ENCODE measurements around the gene C4orf46. TPM values are rescaled to one million over a fixed set of nuclear protein-coding genes. Genes with fewer than 3 reads are reported as not detected.
A peak's percentile ranks its signal among the peaks of the same experiment; 100 is the strongest.

Gene C4orf46
- total RNA-seq, 1 experiment from 2014 or later = 27.9 TPM

DNA sequence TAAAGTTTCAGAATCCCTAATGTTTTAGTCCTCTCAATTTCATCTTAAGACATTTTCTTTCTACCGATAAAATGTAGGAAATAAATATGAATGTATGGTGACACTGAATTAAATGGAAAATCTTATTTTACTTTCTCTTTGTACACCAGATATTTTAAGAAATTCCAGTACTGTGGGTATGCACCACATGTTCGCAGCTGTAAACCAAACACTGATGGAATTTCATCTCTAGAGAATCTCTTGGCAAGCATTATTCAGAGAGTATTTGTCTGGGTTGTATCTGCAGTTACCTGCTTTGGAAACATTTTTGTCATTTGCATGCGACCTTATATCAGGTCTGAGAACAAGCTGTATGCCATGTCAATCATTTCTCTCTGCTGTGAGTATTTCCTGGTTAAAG lies 26.9 kb downstream of the C4orf46 start:
- H3K9me3 ChIP-seq (ENCODE audit: low read length) = no peaks in the 10 kb centered on the region
- no peak overlapping the region for H3K9ac ChIP-seq (ENCODE audit: low read length)
- H3K36me3 ChIP-seq (ENCODE audit: insufficient read depth, low read length) = no peaks in the 10 kb centered on the region
- no peak overlapping the region for H3K4me3 ChIP-seq (ENCODE audit: low read length)
- H3K9me2 ChIP-seq (replicated peaks; ENCODE audit: insufficient read depth, low read length) = 0 out of 2 replicates have a peak, but pooled peaks cover 2% of the 10 kb centered on the region
- H3K79me2 ChIP-seq (ENCODE audit: low read length) = no peaks in the 10 kb centered on the region
- no peak overlapping the region for H3K27ac ChIP-seq (ENCODE audit: low read length)
- H3K4me2 ChIP-seq (ENCODE audit: low read depth, low read length, poor library complexity, severe bottlenecking) = no peak overlapping the region
- no peak overlapping the region for H2AFZ ChIP-seq (ENCODE audit: low read length)
- H3K4me1 ChIP-seq (ENCODE audit: low read length) = no peaks in the 10 kb centered on the region
- DNase-seq = no peak
- H3K27me3 ChIP-seq (ENCODE audit: low read length) = peaks cover 3% of the 10 kb centered on the region; the same call in 1 of the 2 replicates
- no peaks in the 10 kb centered on the region for H4K20me1 ChIP-seq (ENCODE audit: insufficient read depth, low read depth, low read length)

DNA sequence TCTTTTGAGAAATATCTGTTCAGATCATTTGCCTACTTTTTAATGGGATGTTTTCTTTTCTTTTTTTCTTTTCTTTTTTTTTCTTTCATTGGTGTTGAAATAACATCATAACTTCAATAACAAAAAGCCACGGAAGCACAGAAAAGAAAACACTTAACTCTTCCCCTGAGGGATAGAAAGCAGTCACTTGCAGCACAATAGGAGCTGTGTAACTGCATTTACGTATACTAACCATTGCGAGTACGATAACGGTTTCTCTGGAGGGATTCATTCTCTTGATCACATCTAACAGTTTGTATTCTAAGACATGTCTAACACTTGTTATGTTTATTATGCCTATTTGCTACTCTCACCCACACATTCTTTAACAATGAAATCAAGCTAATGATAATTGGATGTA lies 27.3 kb downstream of the C4orf46 start:
- Histone ChIP-seq H3K79me2 (ENCODE audit: low read length) (no peaks in the 10 kb centered on the region), H3K9me2 (replicated peaks; ENCODE audit: insufficient read depth, low read length) (0 out of 2 replicates have a peak, but pooled peaks cover 2% of the 10 kb centered on the region)

DNA sequence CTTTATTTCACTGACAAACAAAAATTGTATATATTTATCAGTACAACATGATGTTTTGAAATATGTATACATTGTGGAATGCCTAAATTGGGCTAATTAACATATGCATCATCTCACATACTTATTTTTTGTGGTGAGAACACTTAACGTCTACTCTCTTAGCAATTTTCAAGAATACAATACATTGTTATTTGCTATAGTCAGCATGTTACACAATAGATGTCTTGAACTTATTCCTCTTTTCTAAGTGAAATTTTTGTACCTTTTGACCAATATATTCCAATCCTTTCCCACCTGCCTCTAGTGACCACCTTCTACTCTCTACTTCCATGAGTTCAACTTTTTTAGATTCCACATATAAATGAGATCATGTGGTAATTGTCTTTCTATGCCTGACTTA lies 35.1 kb downstream of the C4orf46 start:
- Histone ChIP-seq H4K20me1 (ENCODE audit: insufficient read depth, low read depth, low read length) (no peaks in the 10 kb centered on the region), H2AFZ (ENCODE audit: low read length) (no peak overlapping the region), H3K27me3 (ENCODE audit: low read length) (no peaks in the 10 kb centered on the region), H3K9me3 (ENCODE audit: low read length) (no peaks in the 10 kb centered on the region), H3K27ac (ENCODE audit: low read length) (no peak overlapping the region), H3K4me2 (ENCODE audit: low read depth, low read length, poor library complexity, severe bottlenecking) (no peak overlapping the region), H3K36me3 (ENCODE audit: insufficient read depth, low read length) (no peaks in the 10 kb centered on the region), H3K79me2 (ENCODE audit: low read length) (no peaks in the 10 kb centered on the region), H3K4me3 (ENCODE audit: low read length) (no peak overlapping the region), H3K9me2 (replicated peaks; ENCODE audit: insufficient read depth, low read length) (0 out of 2 replicates have a peak, but pooled peaks cover under 1% of the 10 kb centered on the region), H3K9ac (ENCODE audit: low read length) (no peak overlapping the region), H3K4me1 (ENCODE audit: low read length) (no peaks in the 10 kb centered on the region)
- no peak for DNase-seq

More for the DNA sequence above, 27.3 kb downstream of the C4orf46 start:
- Histone ChIP-seq H3K4me1 (ENCODE audit: low read length) (no peaks in the 10 kb centered on the region), H3K4me2 (ENCODE audit: low read depth, low read length, poor library complexity, severe bottlenecking) (no peak overlapping the region), H2AFZ (ENCODE audit: low read length) (no peak overlapping the region), H4K20me1 (ENCODE audit: insufficient read depth, low read depth, low read length) (no peaks in the 10 kb centered on the region), H3K27me3 (ENCODE audit: low read length) (peaks cover 3% of the 10 kb centered on the region; the same call in 1 of the 2 replicates), H3K27ac (ENCODE audit: low read length) (no peak overlapping the region), H3K36me3 (ENCODE audit: insufficient read depth, low read length) (no peaks in the 10 kb centered on the region), H3K9me3 (ENCODE audit: low read length) (no peaks in the 10 kb centered on the region), H3K9ac (ENCODE audit: low read length) (no peak overlapping the region), H3K4me3 (ENCODE audit: low read length) (no peak overlapping the region)
- DNase-seq = no peak

DNA sequence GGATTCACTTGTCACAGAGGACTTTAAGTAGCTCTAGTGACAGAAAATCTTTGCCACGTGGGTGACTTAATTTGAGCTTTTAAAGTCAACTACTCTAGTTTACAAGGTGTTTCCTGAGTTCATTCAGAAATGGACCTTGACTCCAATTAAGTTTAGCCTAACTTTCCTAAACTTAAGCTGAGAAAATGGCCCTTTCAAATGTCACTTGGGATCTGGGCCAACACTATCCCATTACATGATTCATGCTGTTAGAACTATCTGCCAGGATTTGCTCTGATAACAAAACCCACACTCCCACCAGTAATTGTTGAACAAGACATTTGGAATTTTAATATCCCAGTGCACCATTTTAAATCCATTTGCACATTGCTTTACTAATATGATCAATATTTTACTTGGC lies 40.8 kb downstream of the C4orf46 start:
- Histone ChIP-seq H3K36me3 (ENCODE audit: insufficient read depth, low read length) (no peaks in the 10 kb centered on the region), H4K20me1 (ENCODE audit: insufficient read depth, low read depth, low read length) (no peaks in the 10 kb centered on the region), H3K4me2 (ENCODE audit: low read depth, low read length, poor library complexity, severe bottlenecking) (no peak overlapping the region), H3K4me3 (ENCODE audit: low read length) (no peak overlapping the region), H2AFZ (ENCODE audit: low read length) (no peak overlapping the region), H3K9me2 (replicated peaks; ENCODE audit: insufficient read depth, low read length) (no peaks in the 10 kb centered on the region), H3K4me1 (ENCODE audit: low read length) (no peaks in the 10 kb centered on the region), H3K27ac (ENCODE audit: low read length) (no peak overlapping the region), H3K79me2 (ENCODE audit: low read length) (no peaks in the 10 kb centered on the region), H3K9ac (ENCODE audit: low read length) (no peak overlapping the region), H3K27me3 (ENCODE audit: low read length) (no peaks in the 10 kb centered on the region), H3K9me3 (ENCODE audit: low read length) (no peaks in the 10 kb centered on the region)
- no peak for DNase-seq

DNA sequence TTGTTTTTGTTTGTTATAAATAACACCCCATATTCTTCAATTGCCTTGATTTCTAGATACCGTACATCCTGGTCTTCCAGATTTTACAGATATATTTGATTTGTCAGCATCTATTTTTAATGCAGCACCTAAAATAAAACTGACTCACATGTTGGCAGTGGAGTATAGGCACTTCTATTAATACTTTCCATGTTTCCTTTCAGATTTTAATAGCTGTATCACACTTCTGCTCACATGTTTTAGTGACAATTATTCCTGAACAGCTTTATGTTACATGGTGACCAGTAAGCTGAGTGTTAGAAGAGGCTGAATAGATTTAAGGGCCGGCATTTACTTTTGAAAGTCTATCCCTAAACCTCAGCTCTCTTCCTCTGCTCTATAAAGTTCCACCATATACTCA lies 46.1 kb downstream of the C4orf46 start:
- Histone ChIP-seq H3K79me2 (ENCODE audit: low read length) (no peaks in the 10 kb centered on the region), H3K9me2 (replicated peaks; ENCODE audit: insufficient read depth, low read length) (no peaks in the 10 kb centered on the region), H3K4me1 (ENCODE audit: low read length) (peaks cover 5% of the 10 kb centered on the region), H3K36me3 (ENCODE audit: insufficient read depth, low read length) (no peaks in the 10 kb centered on the region), H3K9ac (ENCODE audit: low read length) (no peak overlapping the region), H3K4me2 (ENCODE audit: low read depth, low read length, poor library complexity, severe bottlenecking) (no peak overlapping the region), H3K27me3 (ENCODE audit: low read length) (no peaks in the 10 kb centered on the region), H3K27ac (ENCODE audit: low read length) (no peak overlapping the region), H4K20me1 (ENCODE audit: insufficient read depth, low read depth, low read length) (no peaks in the 10 kb centered on the region), H3K9me3 (ENCODE audit: low read length) (no peaks in the 10 kb centered on the region), H2AFZ (ENCODE audit: low read length) (no peak overlapping the region), H3K4me3 (ENCODE audit: low read length) (no peak overlapping the region)
- DNase-seq = no peak

DNA sequence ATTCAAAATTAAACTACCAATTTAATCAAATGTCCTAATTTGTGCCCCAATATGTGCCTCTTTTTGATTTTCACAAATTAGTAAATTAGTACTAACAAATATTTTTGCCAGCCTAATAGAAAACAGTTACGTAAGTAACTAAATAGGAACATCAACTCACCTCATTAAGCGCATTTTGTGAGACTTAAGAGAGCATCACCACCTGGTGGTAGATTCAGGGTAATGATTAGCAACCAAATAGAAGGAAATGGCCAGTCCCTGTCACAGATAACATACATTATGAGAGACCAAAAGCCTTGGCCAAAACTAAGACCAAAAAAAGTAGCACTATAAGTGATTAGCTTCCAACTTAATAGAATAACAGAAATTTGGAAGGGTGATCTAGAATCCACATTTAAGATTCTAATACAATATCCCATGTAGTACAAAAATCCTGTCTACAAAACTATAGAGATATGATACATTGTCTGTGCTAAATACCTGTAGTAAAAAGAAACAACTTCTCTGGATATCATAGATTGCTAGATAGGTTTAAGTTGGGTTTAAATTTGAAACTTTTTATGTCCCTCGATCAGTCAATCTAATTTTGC lies 46.7 kb downstream of the C4orf46 start:
- no peak overlapping the region for H3K4me2 ChIP-seq (ENCODE audit: low read depth, low read length, poor library complexity, severe bottlenecking)
- no peak overlapping the region for H3K9ac ChIP-seq (ENCODE audit: low read length)
- H3K9me2 ChIP-seq (replicated peaks; ENCODE audit: insufficient read depth, low read length) = no peaks in the 10 kb centered on the region
- H4K20me1 ChIP-seq (ENCODE audit: insufficient read depth, low read depth, low read length) = no peaks in the 10 kb centered on the region
- no peaks in the 10 kb centered on the region for H3K36me3 ChIP-seq (ENCODE audit: insufficient read depth, low read length)
- H3K9me3 ChIP-seq (ENCODE audit: low read length) = no peaks in the 10 kb centered on the region
- no peaks in the 10 kb centered on the region for H3K27me3 ChIP-seq (ENCODE audit: low read length)
- no peak overlapping the region for H2AFZ ChIP-seq (ENCODE audit: low read length)
- no peak overlapping the region for H3K4me3 ChIP-seq (ENCODE audit: low read length)
- DNase-seq = peak; percentile 87
- H3K79me2 ChIP-seq (ENCODE audit: low read length) = no peaks in the 10 kb centered on the region
- H3K27ac ChIP-seq (ENCODE audit: low read length) = no peak overlapping the region
- peaks cover 5% of the 10 kb centered on the region for H3K4me1 ChIP-seq (ENCODE audit: low read length)

DNA sequence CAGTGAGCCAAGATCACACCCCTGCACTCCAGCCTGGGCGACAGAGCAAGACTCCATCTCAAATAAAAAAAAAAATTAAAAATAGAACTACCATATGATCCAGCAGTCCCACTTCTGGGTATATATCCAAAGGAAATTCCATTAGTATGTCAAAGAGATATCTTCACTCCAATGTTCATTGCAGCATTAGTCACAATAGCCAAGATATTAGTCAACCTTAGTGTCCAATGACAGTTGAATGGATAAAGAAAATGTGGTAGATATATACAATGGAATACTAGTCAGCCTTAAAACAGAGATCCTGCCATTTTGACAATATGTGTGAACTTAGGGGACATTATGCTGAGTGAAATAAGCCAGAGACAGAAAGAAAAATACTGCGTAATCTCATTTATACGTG lies 49.4 kb downstream of the C4orf46 start:
- H2AFZ ChIP-seq (ENCODE audit: low read length) = no peak overlapping the region
- no peaks in the 10 kb centered on the region for H3K9me2 ChIP-seq (replicated peaks; ENCODE audit: insufficient read depth, low read length)
- no peaks in the 10 kb centered on the region for H3K27me3 ChIP-seq (ENCODE audit: low read length)
- no peaks in the 10 kb centered on the region for H4K20me1 ChIP-seq (ENCODE audit: insufficient read depth, low read depth, low read length)
- H3K27ac ChIP-seq (ENCODE audit: low read length) = no peak overlapping the region
- DNase-seq = no peak
- H3K4me2 ChIP-seq (ENCODE audit: low read depth, low read length, poor library complexity, severe bottlenecking) = no peak overlapping the region
- no peaks in the 10 kb centered on the region for H3K79me2 ChIP-seq (ENCODE audit: low read length)
- H3K9ac ChIP-seq (ENCODE audit: low read length) = no peak overlapping the region
- no peaks in the 10 kb centered on the region for H3K9me3 ChIP-seq (ENCODE audit: low read length)
- H3K4me3 ChIP-seq (ENCODE audit: low read length) = no peak overlapping the region
- H3K36me3 ChIP-seq (ENCODE audit: insufficient read depth, low read length) = no peaks in the 10 kb centered on the region
- H3K4me1 ChIP-seq (ENCODE audit: low read length) = peaks cover 5% of the 10 kb centered on the region

DNA sequence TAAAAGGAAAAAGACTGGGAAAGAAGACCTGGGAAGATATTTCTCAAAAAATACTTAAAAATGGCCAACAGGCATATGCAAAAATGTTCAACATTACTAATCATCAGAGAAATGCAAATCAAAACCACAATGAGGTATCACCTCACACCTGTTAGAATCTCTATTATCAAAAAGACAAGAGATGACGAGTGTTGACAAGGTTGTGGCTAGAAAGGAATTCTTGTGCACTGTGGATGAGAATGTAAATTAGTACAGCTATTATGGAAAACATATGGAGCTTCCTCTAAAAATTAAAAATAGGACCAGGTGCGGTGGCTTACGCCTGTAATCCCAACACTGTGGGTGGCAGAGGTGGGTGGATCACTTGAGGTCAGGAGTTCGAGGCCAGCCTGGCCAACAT lies 50.0 kb downstream of the C4orf46 start:
- H4K20me1 ChIP-seq (ENCODE audit: insufficient read depth, low read depth, low read length) = no peaks in the 10 kb centered on the region
- H3K9me3 ChIP-seq (ENCODE audit: low read length) = no peaks in the 10 kb centered on the region
- no peak overlapping the region for H3K9ac ChIP-seq (ENCODE audit: low read length)
- H3K4me2 ChIP-seq (ENCODE audit: low read depth, low read length, poor library complexity, severe bottlenecking) = no peak overlapping the region
- H3K4me1 ChIP-seq (ENCODE audit: low read length) = peaks cover 5% of the 10 kb centered on the region
- no peak overlapping the region for H3K27ac ChIP-seq (ENCODE audit: low read length)
- no peak for DNase-seq
- H3K9me2 ChIP-seq (replicated peaks; ENCODE audit: insufficient read depth, low read length) = no peaks in the 10 kb centered on the region
- no peak overlapping the region for H2AFZ ChIP-seq (ENCODE audit: low read length)
- no peaks in the 10 kb centered on the region for H3K36me3 ChIP-seq (ENCODE audit: insufficient read depth, low read length)
- no peak overlapping the region for H3K4me3 ChIP-seq (ENCODE audit: low read length)
- no peaks in the 10 kb centered on the region for H3K79me2 ChIP-seq (ENCODE audit: low read length)
- no peaks in the 10 kb centered on the region for H3K27me3 ChIP-seq (ENCODE audit: low read length)

All from Karpas-422 (cell line).